ENCODE measurements around the gene CDYL2. TPM values are rescaled to one million over a fixed set of nuclear protein-coding genes. Genes with fewer than 3 reads are reported as not detected.

The CDYL2 gene
- polyA plus RNA-seq, 1 of the 3 experiments (the other 2 are of a cell fraction) = 0.03 TPM

- DNase-seq = no peak
- H3K9ac ChIP-seq = no peak overlapping the region
- 3% methylated on average over 1 of the region's 1 CpG for WGBS (ENCODE audit: low lambda C conversion rate)
- H3K4me3 ChIP-seq (ENCODE audit: low read depth in 2 of 2, low read length in 1 of 2) = no peak overlapping the region
- H3F3A ChIP-seq (replicated peaks; ENCODE audit: insufficient read depth) = no peaks in the 10 kb centered on the region
- TF ChIP-seq GABPA (IDR thresholded peaks at IDR 0.05; ENCODE audit: low read depth) = no peak
- TF ChIP-seq PBX3 (IDR thresholded peaks at IDR 0.05) = no peak
- TF ChIP-seq RAD21 (IDR thresholded peaks at IDR 0.05; ENCODE audit: low read length) = no peak
- TF ChIP-seq SIN3A (IDR thresholded peaks at IDR 0.05; ENCODE audit: borderline replicate concordance, low read depth, low read length) = no peak
- TF ChIP-seq REST (IDR thresholded peaks at IDR 0.05; ENCODE audit: low read depth, low read length) = no peak
- TF ChIP-seq FOXM1 (IDR thresholded peaks at IDR 0.05; ENCODE audit: low read depth) = no peak
- no peak for TF ChIP-seq NFIC (IDR thresholded peaks at IDR 0.05; ENCODE audit: borderline replicate concordance)
- no peak for TF ChIP-seq FOXJ3 (CRISPR knock-in tag; IDR thresholded peaks at IDR 0.05)
- H3K27ac ChIP-seq (ENCODE audit: low read depth in 2 of 2, low read length in 1 of 2) = no peak overlapping the region
- no peak overlapping the region for H2AFZ ChIP-seq (ENCODE audit: low read depth)
- 0 out of 2 replicates have a peak, but pooled peaks cover 2% of the 10 kb centered on the region for H3K9me2 ChIP-seq
- no peaks in the 10 kb centered on the region for H3K4me1 ChIP-seq (ENCODE audit: control insufficient read depth in 1 of 2, insufficient read depth in 2 of 2, low read depth in 1 of 2, low read length in 1 of 2)
- H4K20me1 ChIP-seq (ENCODE audit: insufficient read depth) = no peaks in the 10 kb centered on the region
- H3K9me3 ChIP-seq = peaks cover 14% of the 10 kb centered on the region; the same call in 1 of the 2 replicates
- H3K4me2 ChIP-seq = no peak overlapping the region
- no peaks in the 10 kb centered on the region for H3K27me3 ChIP-seq (ENCODE audit: insufficient read depth)
- H3K36me3 ChIP-seq (replicated peaks in 1 of 2; ENCODE audit: control insufficient read depth in 1 of 2, insufficient read depth in 2 of 2, low read length in 1 of 2) = no peaks in the 10 kb centered on the region
- ChIA-PET POLR2A (no interaction called here), CTCF (interaction anchor here (1.0 kb wide), 1 partner anchor 33 kb away, joined by 3 read pairs; no protein-coding TSS in a partner anchor)
- H3K79me2 ChIP-seq (ENCODE audit: insufficient read depth) = no peaks in the 10 kb centered on the region
These were observed 37.6 kb downstream of the CDYL2 start for GRCh38 chr16:80766798-80767197.

GRCh38 chr16:80759419-80760162, 44.8 kb downstream of the CDYL2 start:
- H3K79me2 ChIP-seq (ENCODE audit: insufficient read depth) = no peaks in the 10 kb centered on the region
- no peak overlapping the region for H3K9ac ChIP-seq
- no peak for DNase-seq
- no peak overlapping the region for H3K4me2 ChIP-seq
- ChIA-PET POLR2A (no interaction called here), CTCF (no interaction called here)
- no peaks in the 10 kb centered on the region for H3K36me3 ChIP-seq (replicated peaks in 1 of 2; ENCODE audit: control insufficient read depth in 1 of 2, insufficient read depth in 2 of 2, low read length in 1 of 2)
- H3K4me3 ChIP-seq (ENCODE audit: low read depth in 2 of 2, low read length in 1 of 2) = no peak overlapping the region
- H3K4me1 ChIP-seq (ENCODE audit: control insufficient read depth in 1 of 2, insufficient read depth in 2 of 2, low read depth in 1 of 2, low read length in 1 of 2) = no peaks in the 10 kb centered on the region
- no peak overlapping the region for H3K27ac ChIP-seq (ENCODE audit: low read depth in 2 of 2, low read length in 1 of 2)
- no peak for TF ChIP-seq JUND (IDR thresholded peaks at IDR 0.05)
- no peak for TF ChIP-seq ZBTB33 (IDR thresholded peaks at IDR 0.05; ENCODE audit: borderline replicate concordance, low read depth)
- H3K9me3 ChIP-seq = no peaks in the 10 kb centered on the region
- H3K27me3 ChIP-seq (ENCODE audit: insufficient read depth) = no peaks in the 10 kb centered on the region
- H3K9me2 ChIP-seq = no peaks in the 10 kb centered on the region
- 26% methylated on average over 6 of the region's 6 CpGs for WGBS (ENCODE audit: low lambda C conversion rate)
- no peaks in the 10 kb centered on the region for H3F3A ChIP-seq (replicated peaks; ENCODE audit: insufficient read depth)
- no peak overlapping the region for H2AFZ ChIP-seq (ENCODE audit: low read depth)
- no peaks in the 10 kb centered on the region for H4K20me1 ChIP-seq (ENCODE audit: insufficient read depth)
